ENCODE measurements around the gene HGF.

DNA sequence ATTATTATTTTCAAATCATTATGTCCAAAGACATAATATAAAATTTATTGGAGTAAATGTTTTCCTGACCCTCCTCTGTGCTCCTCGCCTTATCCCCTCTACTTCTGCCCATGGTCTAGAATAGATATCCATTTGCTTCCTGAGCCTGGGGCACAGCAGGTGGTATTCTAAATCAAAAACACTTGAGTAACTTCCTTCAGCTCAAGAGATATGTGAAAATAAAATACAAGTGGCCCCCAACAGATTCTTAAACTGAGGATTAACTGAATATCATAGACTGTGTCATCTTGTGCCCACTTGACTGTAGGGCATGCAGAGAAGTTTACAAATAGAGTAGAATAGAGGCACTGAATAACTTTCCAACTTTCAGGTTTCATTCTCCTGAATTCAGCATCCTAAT is 59.1 kb downstream of the HGF start:
- no peak for TF ChIP-seq GATA2 (IDR thresholded peaks at IDR 0.05; ENCODE audit: low read depth, low read length)
- no peak for TF ChIP-seq GATA3 (IDR thresholded peaks at IDR 0.05; ENCODE audit: low read depth, low read length)

Data from SH-SY5Y (cell line).